GM18502 (cell line): ENCODE results near the gene CAMK1D.
"Not testable (repeated sequence)": the region's sequence is repeated elsewhere in the genome, so short reads cannot be mapped to it uniquely, and the experiment has no call there.

ENCODE experiments used
- ATAC-seq: cut with Tn5 transposase; IDR thresholded peaks from one replicate; pipeline ENCODE4 v1.9.1; 2021; ENCODE audit warnings: mild to moderate bottlenecking; ENCODE audit not compliant: unreplicated experiment, poor library complexity

CAMK1D gene

DNA sequence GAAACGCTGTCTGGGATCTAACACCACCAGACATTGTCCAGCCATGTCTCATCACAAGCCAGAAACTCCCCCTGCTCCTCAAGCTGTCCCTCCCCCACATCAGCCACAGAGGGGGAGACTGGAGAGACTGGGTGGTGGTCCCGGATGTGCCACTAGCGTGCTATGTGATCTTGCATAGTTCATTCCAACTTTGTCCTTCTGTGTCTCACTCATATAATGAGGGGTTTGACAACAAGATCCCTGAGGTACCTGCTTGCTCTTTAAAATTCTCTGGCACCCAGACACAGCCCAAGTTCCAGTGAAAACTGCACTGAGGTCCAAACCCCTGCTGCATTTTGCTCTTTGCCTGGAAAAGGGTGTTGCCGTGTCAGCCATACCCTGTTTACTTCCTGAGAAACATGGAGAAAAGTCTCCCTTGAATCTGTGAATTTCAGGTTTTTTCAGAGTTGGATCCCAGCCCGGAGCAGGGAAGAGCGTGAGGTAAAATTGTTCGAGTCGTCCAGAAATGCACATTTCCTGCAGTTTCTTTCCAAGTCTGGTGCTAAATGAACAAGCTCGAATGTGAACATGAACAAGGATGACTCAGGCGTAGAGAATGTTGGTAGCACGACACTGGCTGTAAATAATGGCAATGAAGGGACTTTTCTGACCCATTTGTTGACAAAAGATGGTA, 495.6 kb downstream of the CAMK1D start:
- no peak for ATAC-seq

DNA sequence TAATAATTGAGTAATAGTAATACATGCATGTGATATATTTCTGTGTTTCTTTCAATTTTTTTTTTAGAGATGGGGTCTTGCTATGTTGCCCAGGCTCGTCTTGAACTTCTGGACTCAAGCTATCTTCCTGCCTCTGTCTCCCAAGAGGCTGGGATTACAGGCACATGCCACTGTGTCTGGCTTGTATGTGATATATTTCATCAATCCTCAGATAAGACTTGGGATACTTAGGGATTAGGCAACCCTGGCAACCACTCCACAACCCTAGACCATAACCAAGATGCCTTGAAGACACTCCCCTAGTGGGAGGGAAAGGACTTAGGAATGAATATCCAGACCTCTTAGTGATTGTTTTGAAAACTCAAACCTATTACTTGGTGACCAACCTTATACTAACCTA, 497.4 kb downstream of the CAMK1D start:
- no peak for ATAC-seq

DNA sequence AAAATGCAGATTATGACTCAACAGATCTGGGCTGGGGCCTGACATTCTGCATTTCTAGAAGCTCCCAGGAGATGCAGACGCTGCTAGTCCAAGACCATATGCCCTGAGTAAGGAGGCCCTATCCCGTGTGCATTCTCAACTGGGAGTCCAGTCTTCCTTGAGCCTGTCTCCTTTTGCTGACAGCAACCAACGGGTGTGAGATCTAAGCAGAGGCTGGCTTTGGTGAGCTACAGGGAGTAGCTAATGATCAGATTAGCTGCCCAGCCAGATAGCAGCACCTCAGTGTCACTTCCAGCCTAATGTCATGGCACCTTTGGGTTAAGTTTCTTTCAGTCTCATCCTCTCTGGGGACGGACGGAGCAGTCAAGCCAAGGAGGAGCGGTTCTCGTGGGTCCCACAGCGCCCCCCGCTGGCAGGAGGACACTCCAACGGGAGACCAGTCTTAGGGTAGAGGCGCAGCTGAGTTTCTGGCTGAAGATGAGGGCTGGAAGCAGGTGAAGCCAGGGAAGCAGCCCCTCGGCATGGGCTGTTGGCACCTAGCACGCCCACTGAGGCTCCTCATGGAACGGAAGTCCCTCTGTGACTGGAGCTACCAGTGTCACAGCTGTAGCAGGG, 498.1 kb downstream of the CAMK1D start:
- no peak for ATAC-seq

DNA sequence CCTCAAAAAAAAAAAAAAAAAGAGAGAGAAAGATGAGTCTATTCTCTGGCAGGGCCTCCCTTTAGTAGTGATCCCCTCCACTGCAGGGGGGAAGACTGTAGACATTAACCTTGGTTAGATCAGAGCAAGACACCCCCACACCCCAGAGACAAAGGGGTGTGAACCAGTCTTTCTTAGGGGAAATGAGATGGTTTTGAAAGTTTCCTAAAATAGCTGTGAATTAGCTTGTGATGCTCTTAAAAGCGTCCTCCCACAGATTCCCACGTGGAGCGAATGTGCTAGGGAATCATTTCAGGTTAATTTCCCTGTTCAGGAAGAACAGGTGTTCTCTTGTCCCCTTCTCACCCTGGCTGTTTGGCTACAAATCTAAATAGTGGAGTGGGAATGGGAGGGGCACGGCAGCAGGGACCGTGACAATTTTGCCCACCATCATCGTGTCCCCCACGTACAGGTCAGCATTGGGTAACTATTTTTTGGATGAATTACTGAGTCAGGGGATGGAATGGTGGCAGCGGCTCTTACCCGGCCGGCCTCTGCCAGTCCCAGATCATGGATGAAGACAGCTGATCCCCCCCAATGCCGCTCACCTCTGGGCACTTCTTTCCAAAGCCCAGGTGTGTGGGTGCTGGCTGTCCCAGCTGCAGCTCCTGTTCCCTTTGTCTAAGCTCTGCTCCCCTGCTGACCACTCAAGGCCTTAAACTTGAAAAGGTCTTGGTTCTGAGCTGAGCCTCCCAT, 499.3 kb downstream of the CAMK1D start:
- ATAC-seq, result no peak

DNA sequence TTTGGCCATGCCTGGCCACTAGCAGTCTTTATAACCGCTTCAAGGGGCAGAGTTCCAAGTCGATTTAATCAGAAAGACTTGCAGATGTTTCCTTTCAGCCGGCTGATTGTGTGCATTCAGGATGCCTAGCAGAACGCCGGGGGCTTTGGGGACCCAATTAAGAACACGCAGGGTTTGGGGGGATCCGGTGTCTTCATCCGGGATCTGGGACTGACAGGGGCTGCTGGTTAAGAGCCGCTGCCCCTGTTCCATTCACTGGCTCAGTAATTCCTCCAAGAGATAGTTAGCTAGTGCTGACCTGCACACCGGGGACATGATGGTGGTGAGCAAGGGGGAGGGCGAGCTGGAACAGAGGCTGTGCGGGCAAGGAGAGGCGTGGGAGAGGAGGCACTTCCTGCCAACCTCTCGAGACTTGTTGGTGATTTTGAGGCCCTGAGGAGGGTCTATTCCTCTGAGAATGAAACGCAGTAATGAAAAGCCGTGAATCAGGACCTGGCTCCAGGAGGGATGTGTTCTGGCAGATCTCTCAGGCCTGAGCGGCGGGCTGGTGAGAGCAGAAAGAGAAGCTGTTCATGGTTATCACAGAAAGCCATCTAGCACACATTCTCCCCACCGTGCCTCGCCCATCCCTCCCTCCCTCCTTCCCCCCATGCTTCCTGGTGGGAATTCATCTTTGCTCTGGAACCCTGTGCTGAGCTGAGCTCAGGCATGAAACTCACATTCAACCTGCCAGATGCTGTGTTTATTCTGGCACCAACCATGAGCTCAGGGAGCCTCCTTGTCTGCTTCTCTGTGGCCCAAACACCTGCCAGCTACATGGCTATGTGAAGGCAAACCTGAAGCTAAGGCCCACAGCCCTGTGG, 500.2 kb downstream of the CAMK1D start:
- no peak for ATAC-seq

DNA sequence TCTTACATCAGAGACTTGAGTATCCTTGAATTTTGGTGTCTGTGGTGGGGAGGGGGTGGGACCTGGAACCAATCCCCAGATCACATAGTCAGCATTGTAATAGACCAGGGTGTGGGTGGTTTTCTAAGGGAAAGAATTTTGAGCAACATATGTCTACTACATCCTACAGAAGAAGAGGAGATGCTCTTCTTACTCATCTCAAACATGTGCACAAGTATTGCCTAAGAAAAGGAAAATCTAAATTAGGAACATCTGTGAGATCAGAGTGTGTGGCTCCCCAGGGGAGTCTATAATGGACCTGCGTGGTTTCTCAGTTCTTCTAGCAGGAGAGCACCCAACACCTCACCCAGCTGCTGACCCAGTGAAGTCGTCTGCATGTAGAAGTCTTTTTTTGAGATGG, 503.3 kb downstream of the CAMK1D start:
- ATAC-seq, result no peak

DNA sequence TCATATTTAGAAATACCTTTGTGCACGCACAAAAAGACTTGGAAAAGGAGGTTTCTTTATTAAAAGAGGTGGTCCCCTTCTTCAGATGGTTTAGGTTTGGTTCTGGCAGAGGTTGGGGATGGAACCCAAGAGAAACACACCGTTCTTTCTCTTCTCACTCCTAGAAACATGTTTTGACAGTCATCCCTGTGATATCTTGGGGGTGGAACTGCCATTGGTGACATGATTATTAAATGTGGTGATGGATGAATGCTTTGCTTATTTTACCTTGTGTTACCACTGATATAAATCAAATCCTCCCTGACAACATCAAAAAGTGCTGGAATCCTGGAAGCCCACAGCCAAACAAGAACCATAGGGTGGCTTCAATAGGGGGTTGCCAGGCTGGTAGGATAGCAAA, 505.6 kb downstream of the CAMK1D start:
- no peak for ATAC-seq

DNA sequence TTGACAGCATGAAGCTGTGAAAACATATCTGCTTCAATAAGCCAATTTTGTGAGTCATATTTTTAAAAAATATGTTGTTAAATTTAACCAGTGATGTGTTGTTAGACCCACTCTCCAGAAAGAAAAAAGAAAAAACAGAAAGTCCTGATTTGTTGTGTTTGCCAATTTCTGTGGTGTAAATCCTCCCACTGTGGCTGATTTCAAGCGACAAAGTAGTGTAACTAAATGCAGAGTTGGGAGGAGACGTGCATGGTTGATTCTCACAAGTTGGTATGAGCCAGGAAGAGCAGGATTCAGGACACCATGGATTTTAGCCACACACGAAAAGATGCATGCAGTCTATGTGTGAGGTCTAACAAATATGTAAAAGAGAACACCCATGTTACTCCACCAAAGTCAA, 513.1 kb downstream of the CAMK1D start:
- ATAC-seq, result no peak

DNA sequence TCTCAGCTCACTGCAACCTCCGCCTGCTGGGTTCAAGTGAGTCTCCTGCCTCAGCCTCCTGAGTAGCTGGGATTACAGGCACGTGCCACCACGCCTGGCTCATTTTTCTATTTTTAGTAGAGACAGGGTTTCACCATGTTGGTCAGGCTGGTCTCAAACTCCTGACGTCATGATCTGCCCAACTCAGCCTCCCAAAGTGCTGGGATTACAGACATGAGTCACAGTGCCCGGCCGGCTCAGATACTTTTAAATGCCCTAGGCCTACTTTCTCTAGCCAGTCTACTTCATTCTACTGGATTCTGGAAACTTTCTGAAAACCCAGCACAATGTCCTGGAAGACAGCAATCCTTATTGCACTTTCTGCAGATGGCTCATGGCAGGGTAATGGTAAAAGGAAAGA, 516.2 kb downstream of the CAMK1D start:
- ATAC-seq, result not testable (repeated sequence)

DNA sequence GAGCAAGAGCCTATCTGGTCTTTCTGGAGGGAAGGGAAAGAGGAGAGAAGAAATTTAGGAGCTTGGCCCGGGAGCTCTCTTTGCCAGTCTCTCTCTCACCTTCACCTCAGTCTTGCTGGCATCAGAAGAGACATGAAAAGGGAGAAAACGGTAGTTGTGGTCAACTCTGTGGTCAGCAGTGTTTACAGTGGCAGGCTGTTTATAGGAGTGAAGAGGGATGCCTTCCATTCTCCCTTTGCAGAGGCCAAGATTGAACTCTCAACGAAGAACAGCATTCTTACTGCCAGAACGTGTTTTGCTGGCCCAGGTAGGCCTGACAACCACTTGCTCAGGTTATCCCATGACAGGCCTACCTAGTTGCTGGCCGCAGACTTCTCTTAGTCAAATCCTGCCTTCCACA, 518.9 kb downstream of the CAMK1D start:
- ATAC-seq, result no peak

DNA sequence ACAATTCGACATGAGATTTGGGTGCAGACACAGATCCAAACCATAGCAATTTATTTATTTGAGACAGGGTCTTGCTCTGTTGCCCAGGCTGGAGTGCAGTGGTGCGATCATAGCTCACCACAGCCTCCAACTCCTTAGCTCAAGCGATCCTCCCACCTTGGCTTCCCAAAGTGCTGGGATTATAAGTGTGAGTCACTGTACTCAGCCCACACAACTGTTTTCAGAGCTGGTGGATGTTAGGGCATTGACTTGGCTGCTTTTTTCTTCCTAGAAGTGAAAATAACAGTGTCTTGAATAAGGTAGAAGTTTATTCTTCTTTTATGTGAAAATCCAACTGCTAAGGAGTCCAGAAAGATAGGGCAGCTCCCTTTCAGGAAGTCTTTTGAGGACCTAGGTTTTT, 520.1 kb downstream of the CAMK1D start:
- ATAC-seq, result no peak

DNA sequence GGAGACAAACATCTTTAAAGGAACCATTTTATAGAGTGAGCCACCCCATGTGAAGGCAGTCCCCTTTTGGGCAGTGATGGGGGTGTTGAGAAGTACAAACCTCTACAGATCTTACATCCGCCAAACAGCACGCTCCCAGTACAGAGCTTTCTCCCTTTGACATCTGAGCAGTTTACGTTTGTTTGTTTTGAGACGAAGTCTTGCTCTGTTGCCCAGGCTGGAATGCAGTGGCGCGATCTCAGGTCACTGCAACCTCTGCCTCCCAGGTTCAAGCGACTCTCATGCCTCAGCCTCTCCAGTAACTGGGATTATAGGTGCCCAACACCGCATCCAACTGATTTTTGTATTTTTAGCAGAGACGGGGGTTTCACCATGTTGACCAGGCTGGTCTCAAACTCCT, 523.2 kb downstream of the CAMK1D start:
- no peak for ATAC-seq

DNA sequence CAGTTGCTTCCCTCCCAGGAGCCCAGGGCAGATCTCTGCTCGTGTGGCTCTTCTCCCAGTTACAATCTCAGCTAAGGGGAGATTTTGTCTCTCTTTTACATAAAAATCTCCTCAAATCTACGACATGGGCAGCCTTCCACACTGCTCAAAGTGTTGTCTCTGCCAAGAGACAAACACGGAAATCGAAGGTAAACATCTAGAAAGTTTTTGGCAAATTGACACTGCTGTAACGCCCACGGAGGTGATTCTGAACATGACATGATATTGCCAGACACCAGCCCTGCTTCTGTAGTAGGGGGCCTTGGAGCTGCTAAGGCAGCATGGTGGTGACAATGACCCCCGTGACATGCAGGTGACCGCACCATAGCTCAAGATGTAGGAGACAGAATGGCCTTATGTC, 523.8 kb downstream of the CAMK1D start:
- no peak for ATAC-seq

DNA sequence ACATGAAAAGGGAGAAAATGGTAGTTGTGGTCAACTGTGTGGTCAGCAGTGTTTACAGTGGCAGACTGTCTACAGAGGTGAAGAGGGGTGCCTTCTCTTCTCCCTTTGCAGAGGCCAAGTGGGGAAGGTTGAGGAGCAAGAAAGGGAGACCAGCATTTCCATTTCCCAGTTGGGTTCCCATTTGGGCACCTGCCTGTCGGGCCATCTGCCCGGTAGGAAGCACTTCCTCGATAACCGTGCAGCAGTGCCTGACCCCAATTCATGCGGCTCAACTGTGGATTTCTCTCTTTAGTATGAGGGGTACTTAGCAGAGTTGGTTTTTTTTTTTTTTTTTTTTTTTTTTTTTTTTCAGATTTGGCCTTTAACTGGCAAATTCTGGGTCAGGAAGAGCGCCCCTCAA, 525.2 kb downstream of the CAMK1D start:
- ATAC-seq, result no peak

DNA sequence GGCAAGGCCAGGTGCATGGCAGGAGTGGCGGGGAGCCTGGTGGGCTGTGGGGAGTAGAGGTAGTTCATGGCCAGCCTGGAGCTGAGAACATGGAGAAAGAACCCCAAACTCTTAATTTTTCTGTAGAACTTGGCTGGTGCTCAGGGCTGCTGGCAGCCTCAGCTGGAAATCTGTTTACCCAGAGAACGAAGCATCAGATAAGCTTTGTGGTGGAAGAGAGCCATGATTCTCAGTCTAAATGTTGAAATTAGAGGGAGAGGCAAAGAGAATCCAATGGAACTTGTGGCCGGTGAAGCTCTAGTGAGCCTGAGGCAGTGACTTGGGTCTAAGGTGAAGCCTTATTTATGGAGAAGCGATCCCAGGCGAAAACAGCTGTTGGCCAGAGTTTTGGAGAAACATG, 525.8 kb downstream of the CAMK1D start:
- no peak for ATAC-seq

DNA sequence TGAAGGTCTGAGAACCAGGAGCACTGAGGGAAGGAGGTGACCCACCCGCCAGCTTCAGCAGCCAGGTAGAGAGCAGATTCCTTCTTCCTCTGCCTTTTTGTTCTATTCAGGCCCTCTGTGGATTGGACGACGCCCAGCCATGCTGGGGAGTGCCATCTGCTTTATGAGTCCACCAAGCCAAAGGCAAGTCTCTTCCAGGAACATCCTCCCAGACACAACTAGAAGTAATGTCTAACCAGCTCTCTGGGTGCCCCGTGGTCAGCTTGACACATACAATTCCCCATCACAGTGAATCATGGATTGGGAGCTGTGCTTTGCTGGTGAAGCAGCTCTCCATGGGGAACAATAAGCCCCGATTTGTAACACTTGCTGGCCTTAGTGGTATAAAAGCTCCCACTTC, 526.9 kb downstream of the CAMK1D start:
- ATAC-seq, result no peak

DNA sequence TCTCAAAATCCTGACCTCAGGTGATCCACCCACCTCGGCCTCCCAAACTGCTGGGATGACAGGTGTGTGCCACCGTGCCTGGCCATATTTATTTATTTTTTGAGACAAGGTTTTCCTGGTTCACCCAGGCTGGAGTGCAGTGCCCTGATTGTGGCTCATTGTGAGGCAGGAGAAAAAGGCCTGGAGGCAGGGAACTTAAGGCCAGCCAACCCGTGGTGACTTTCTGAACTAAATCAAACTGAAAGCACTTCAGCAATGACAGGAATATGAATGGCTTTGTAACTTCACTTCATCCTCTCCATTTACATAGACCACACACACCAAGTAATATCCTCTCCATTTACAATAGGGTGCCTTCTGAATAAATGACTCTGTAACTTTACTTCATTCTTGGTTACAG, 527.8 kb downstream of the CAMK1D start:
- ATAC-seq, result no peak

DNA sequence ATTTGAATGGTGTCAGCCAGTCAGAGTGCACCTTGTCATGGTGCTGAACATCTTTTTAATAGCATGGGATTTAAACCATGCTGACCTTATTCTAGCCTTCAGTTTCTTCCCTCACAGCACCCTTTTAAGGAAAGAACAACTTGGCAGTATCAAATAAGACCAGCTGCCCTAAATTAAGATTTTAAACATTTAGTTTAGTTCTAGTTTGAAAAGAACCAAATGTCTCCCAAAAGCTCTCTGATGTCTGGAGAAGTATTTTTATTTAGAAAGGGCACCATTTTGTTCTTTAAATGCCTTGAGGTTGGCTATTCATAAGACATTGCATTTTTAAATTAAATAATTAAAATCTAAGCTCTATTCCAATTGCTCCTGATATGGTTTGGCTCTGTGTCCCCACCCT, 531.1 kb downstream of the CAMK1D start:
- no peak for ATAC-seq

DNA sequence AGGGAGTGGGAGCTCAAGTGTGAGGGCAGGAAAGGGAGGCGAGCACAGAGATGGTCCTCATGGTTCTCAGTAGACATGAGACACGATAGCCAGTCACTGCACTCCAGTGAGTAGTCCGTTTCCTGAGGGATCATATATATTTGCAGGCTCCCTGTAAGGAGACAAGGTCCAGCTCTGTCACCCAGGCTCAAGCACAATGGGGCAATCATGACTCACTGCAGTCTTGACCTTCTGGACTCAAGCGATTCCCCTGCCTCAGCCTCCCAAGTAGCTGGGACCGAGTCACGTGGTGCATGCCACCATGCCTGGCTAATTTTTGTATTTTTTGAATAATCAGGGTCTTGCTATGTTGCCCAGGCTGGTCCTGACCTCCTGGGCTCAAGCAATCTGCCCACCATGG, 535.5 kb downstream of the CAMK1D start:
- ATAC-seq, result no peak
